Calu3 (cell line): ENCODE measurements around the gene CD37. TPM values are rescaled to one million over a fixed set of nuclear protein-coding genes. Genes with fewer than 3 reads are reported as not detected.
"Not testable (repeated sequence)": the region's sequence is repeated elsewhere in the genome, so short reads cannot be mapped to it uniquely, and the experiment has no call there.

Source experiments
- BruUV-seq: library from RNA; stranded (reverse); fragments of 400-500 nt; replicated peaks from 2 replicates; lab custom pipeline; 2021; lab: Mats Ljungman, UMichigan
- CTCF ChIA-PET: fragments of 300-600 bp; sonication (Branson Sonifier 250); formaldehyde crosslinking; loops from one replicate; lab custom pipeline; 2022; ENCODE audit warnings: antibody characterized with exemption; lab: Charles Lee
- DNase-seq: peaks from one replicate; pipeline ENCODE4 v3.0.0; 2022
- H3K27ac Mint-ChIP-seq: one replicate; pipeline ENCODE4 v1.8.0; 2022; ENCODE audit warnings: mixed read lengths; ENCODE audit not compliant: unreplicated experiment
- H3K27me3 Mint-ChIP-seq: one replicate; pipeline ENCODE4 v1.8.0; 2022; ENCODE audit warnings: mixed read lengths; ENCODE audit not compliant: unreplicated experiment
- H3K36me3 Mint-ChIP-seq: one replicate; pipeline ENCODE4 v1.8.0; 2022; ENCODE audit warnings: mild to moderate bottlenecking, moderate library complexity, mixed read lengths; ENCODE audit not compliant: insufficient read depth, unreplicated experiment
- H3K4me1 Mint-ChIP-seq: one replicate; pipeline ENCODE4 v1.8.0; 2022; ENCODE audit warnings: mild to moderate bottlenecking, low read depth, mixed read lengths; ENCODE audit not compliant: unreplicated experiment
- H3K4me3 Mint-ChIP-seq: one replicate; pipeline ENCODE4 v1.8.0; 2022; ENCODE audit warnings: mild to moderate bottlenecking, low read depth, moderate library complexity, mixed read lengths; ENCODE audit not compliant: unreplicated experiment
- H3K9me3 Mint-ChIP-seq: one replicate; pipeline ENCODE4 v1.8.0; 2022; ENCODE audit warnings: low read depth, mixed read lengths; ENCODE audit not compliant: unreplicated experiment
- CTCF ChIP-seq: fragments of 200-600 bp; IDR thresholded peaks from one replicate; pipeline ENCODE4 v1.8.0; 2022; ENCODE audit warnings: antibody characterized with exemption; ENCODE audit not compliant: unreplicated experiment
- intact Hi-C: fragments of 100-400 bp; cut with micrococcal nuclease; formaldehyde crosslinking; loops from one replicate; pipeline ENCODE4 v1.10.0; 2022; ENCODE audit not compliant: unreplicated experiment
- total RNA-seq: library from RNA; stranded (reverse); gene quantifications from 2 replicates; pipeline ENCODE4 v1.2.3, GENCODE V29; 2022

CD37 gene
- total RNA-seq, 1 experiment from 2014 or later, result not detected

DNA sequence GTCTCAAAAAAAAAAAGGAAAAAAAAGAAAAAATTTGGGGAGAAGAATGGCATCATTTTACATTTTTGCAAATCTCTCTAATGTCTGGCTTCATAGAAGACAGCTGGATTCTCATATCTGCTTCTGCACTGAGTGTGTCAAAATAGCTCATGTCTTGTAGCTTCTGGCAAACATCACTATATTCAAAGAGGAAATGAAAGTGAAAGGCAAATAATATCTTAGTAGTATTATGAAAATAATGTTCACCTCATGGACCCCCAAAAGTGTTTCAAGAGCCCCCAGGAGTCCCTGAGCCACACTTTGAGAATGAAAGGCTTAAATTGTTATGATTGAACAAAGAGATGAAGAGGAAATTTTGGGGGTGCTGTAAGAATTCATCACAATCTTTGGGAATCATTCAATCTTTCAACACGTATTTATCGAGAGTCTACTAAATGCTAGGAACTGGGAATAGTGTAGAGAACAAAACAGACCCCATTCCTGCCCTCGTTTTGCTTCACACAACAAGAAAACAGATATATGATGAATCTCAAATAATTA, 9.0 kb upstream of the CD37 start:
- no peak for TF ChIP-seq CTCF
- intact Hi-C loops, result no loop called here
- CTCF ChIA-PET, result no interaction called here
- Mint-ChIP-seq H3K27ac (no peak overlapping the region), H3K9me3 (peaks cover 3% of the 10 kb centered on the region), H3K4me3 (no peak overlapping the region), H3K4me1 (no peaks in the 10 kb centered on the region), H3K27me3 (peaks cover 32% of the 10 kb centered on the region), H3K36me3 (no peaks in the 10 kb centered on the region)
- BruUV-seq, result no TSS peak
- DNase-seq, result no peak

DNA sequence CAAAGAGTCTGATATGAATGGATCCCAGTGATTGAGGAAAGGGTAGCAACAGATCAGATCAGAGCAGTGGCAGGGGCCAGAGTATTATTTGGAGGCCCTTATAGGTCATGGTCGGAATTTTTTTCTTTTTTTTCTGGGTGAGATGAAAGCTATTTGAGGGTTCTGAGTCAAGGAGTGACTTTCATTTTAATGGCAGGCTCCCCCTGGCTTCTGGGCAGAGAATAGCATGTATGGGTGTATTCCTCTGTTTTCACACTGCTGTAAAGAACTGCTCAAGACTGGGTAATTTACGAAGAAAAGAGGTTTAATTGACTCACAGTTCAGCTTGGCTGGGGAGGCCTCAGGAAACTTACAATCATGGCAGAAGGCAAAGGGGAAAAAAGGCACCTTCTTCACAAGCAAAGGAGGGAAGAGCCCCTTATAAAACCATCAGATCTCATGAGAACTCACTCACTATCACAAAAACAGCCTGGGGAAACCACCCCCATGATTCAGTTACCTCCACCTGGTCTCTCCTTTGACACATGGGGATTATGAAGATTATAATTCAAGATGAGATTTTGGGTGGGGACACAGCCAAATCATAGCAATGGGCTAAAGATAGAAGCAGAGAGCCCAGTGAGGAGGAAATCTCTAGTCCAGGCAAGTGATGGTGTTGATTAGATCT, 7.2 kb upstream of the CD37 start:
- no peaks in the 10 kb centered on the region for H3K4me1 Mint-ChIP-seq
- BruUV-seq, result no TSS peak
- CTCF ChIA-PET, result interaction anchor here (0.6 to 0.7 kb wide), 3 partner anchors 55 to 232 kb away, joined by 3 read pairs; no protein-coding TSS in a partner anchor
- no peak overlapping the region for H3K27ac Mint-ChIP-seq
- intact Hi-C loops, result loop anchor here (1.0 kb wide), 2 partner anchors 62 to 102 kb away; no protein-coding TSS in a partner anchor
- TF ChIP-seq CTCF, result peak; percentile 74
- peaks cover 3% of the 10 kb centered on the region for H3K9me3 Mint-ChIP-seq
- DNase-seq, result peak; percentile 57
- H3K36me3 Mint-ChIP-seq, result no peaks in the 10 kb centered on the region
- H3K4me3 Mint-ChIP-seq, result no peak overlapping the region
- H3K27me3 Mint-ChIP-seq, result peaks cover 37% of the 10 kb centered on the region

GRCh38 chr19:49328741-49329140, 6.5 kb upstream of the CD37 start:
- H3K4me3 Mint-ChIP-seq, result no peak overlapping the region
- peaks cover 44% of the 10 kb centered on the region for H3K27me3 Mint-ChIP-seq
- TF ChIP-seq CTCF, result no peak
- DNase-seq, result no peak
- intact Hi-C loops, result loop anchor here (1.0 kb wide), 2 partner anchors 62 to 102 kb away; no protein-coding TSS in a partner anchor
- H3K27ac Mint-ChIP-seq, result no peak overlapping the region
- CTCF ChIA-PET, result no interaction called here
- H3K9me3 Mint-ChIP-seq, result peaks cover 3% of the 10 kb centered on the region
- no peaks in the 10 kb centered on the region for H3K4me1 Mint-ChIP-seq
- BruUV-seq, result no TSS peak
- no peaks in the 10 kb centered on the region for H3K36me3 Mint-ChIP-seq

- H3K27ac Mint-ChIP-seq, H3K4me1 Mint-ChIP-seq, H3K36me3 Mint-ChIP-seq, DNase-seq, H3K9me3 Mint-ChIP-seq, H3K4me3 Mint-ChIP-seq, intact Hi-C loops, BruUV-seq: not testable (repeated sequence)
- CTCF ChIA-PET, result interaction anchor here (0.7 to 1.3 kb wide), 3 partner anchors 32 to 106 kb away, joined by 3 to 4 read pairs (median 4); partner anchors contain the start of gene TEAD2
- peaks cover 56% of the 10 kb centered on the region for H3K27me3 Mint-ChIP-seq
Observed at GRCh38 chr19:49331187-49331586, 4.0 kb upstream of the CD37 start.

- CTCF ChIA-PET, result interaction anchor here (0.8 kb wide), 1 partner anchor 106 kb away, joined by 3 read pairs; no protein-coding TSS in a partner anchor
- intact Hi-C loops, result no loop called here
- Mint-ChIP-seq H3K9me3 (no peaks in the 10 kb centered on the region), H3K27ac (no peak overlapping the region), H3K4me3 (no peak overlapping the region), H3K36me3 (no peaks in the 10 kb centered on the region), H3K4me1 (no peaks in the 10 kb centered on the region), H3K27me3 (peaks cover 60% of the 10 kb centered on the region)
- no TSS peak for BruUV-seq
- peak; percentile 52 for DNase-seq
- TF ChIP-seq CTCF, result no peak
Observed at GRCh38 chr19:49331616-49332055, 3.6 kb upstream of the CD37 start.

GRCh38 chr19:49332691-49333417, 2.4 kb upstream of the CD37 start:
- H3K4me1 Mint-ChIP-seq, intact Hi-C loops, BruUV-seq, H3K4me3 Mint-ChIP-seq, H3K9me3 Mint-ChIP-seq, H3K27ac Mint-ChIP-seq, DNase-seq, H3K36me3 Mint-ChIP-seq: not testable (repeated sequence)
- H3K27me3 Mint-ChIP-seq, result peaks cover 64% of the 10 kb centered on the region
- CTCF ChIA-PET, result interaction anchor here (0.6 kb wide), 1 partner anchor 46 kb away, joined by 3 read pairs; no protein-coding TSS in a partner anchor
